SK-N-SH treated with all-trans-retinoic acid at 6 μM for 48 hours (cell line): ENCODE data around the gene P2RY6.

Experiments
- ARNTL ChIP-seq: fragments of 450-650 bp; formaldehyde crosslinking; IDR thresholded peaks from 2 replicates; pipeline ENCODE4 v1.5.0; 2020; ENCODE audit warnings: low read depth, mild to moderate bottlenecking, moderate library complexity, borderline replicate concordance
- CREB5 ChIP-seq: fragments of 250-450 bp; sonication (Bioruptor Pico); IDR thresholded peaks from 2 replicates; pipeline ENCODE4 v1.5.1; 2020; ENCODE audit warnings: low read depth, mild to moderate bottlenecking, moderate library complexity
- CSDC2 ChIP-seq: fragments of 250-450 bp; sonication (Bioruptor Pico); IDR thresholded peaks from 2 replicates; pipeline ENCODE4 v1.5.0; 2020; ENCODE audit warnings: mild to moderate bottlenecking, moderate library complexity
- GLIS3 ChIP-seq: fragments of 250-450 bp; sonication (Bioruptor Pico); IDR thresholded peaks from 2 replicates; pipeline ENCODE4 v1.5.0; 2020; ENCODE audit warnings: mild to moderate bottlenecking, moderate library complexity
- POU6F1 ChIP-seq: fragments of 250-450 bp; sonication (Bioruptor Pico); IDR thresholded peaks from 2 replicates; pipeline ENCODE4 v1.8.0; 2021; ENCODE audit warnings: low read depth, mild to moderate bottlenecking, moderate library complexity, borderline replicate concordance
- RARB ChIP-seq: fragments of 250-450 bp; sonication (Bioruptor Pico); IDR thresholded peaks from 2 replicates; pipeline ENCODE4 v1.8.0; 2021; ENCODE audit warnings: mild to moderate bottlenecking, moderate library complexity
- SNAI2 ChIP-seq: fragments of 250-450 bp; sonication (Bioruptor Pico); IDR thresholded peaks from 2 replicates; pipeline ENCODE4 v1.5.0; 2020; ENCODE audit warnings: mild to moderate bottlenecking, moderate library complexity
- TCF4 ChIP-seq: fragments of 250-450 bp; sonication (Bioruptor Pico); IDR thresholded peaks from 2 replicates; pipeline ENCODE4 v1.8.0; 2021; ENCODE audit warnings: mild to moderate bottlenecking, moderate library complexity, borderline replicate concordance
- TOX ChIP-seq: fragments of 250-450 bp; sonication (Bioruptor Pico); IDR thresholded peaks from 2 replicates; pipeline ENCODE4 v1.8.0; 2021; ENCODE audit warnings: mild to moderate bottlenecking, moderate library complexity, borderline replicate concordance
- ZFP3 ChIP-seq: fragments of 250-450 bp; sonication (Bioruptor Pico); IDR thresholded peaks from 2 replicates; pipeline ENCODE4 v1.5.0; 2020; ENCODE audit warnings: mild to moderate bottlenecking, moderate library complexity
- ZFP30 ChIP-seq: fragments of 450-650 bp; formaldehyde crosslinking; IDR thresholded peaks from 2 replicates; pipeline ENCODE4 v1.5.0; 2022; ENCODE audit warnings: mild to moderate bottlenecking, moderate library complexity
- TF ChIP-seq, protein P1 (sequence below): fragments of 250-450 bp; sonication (Bioruptor Pico); IDR thresholded peaks from 2 replicates; pipeline ENCODE4 v1.5.1; 2021; ENCODE audit warnings: mild to moderate bottlenecking, moderate library complexity

GRCh38 chr11:73293356-73293936 lies 21.3 kb downstream of the P2RY6 start:
- TF ChIP-seq ARNTL (no peak), POU6F1 (CRISPR knock-in tag) (no peak), CSDC2 (CRISPR knock-in tag) (no peak), TOX (CRISPR knock-in tag) (no peak), TCF4 (CRISPR knock-in tag) (no peak), SNAI2 (no peak), ZFP3 (CRISPR knock-in tag) (no peak), ZFP30 (CRISPR knock-in tag) (no peak), CREB5 (no peak), RARB (CRISPR knock-in tag) (no peak), GLIS3 (CRISPR knock-in tag) (no peak)
- TF ChIP-seq, protein P1, sequence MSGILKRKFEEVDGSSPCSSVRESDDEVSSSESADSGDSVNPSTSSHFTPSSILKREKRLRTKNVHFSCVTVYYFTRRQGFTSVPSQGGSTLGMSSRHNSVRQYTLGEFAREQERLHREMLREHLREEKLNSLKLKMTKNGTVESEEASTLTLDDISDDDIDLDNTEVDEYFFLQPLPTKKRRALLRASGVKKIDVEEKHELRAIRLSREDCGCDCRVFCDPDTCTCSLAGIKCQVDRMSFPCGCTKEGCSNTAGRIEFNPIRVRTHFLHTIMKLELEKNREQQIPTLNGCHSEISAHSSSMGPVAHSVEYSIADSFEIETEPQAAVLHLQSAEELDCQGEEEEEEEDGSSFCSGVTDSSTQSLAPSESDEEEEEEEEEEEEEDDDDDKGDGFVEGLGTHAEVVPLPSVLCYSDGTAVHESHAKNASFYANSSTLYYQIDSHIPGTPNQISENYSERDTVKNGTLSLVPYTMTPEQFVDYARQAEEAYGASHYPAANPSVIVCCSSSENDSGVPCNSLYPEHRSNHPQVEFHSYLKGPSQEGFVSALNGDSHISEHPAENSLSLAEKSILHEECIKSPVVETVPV = no peak
